GM21526 (cell line): ENCODE measurements around the gene GNB1L.

Experiments
- ATAC-seq: cut with Tn5 transposase; IDR thresholded peaks from one replicate; pipeline ENCODE4 v1.9.1; 2021; ENCODE audit warnings: moderate library complexity; ENCODE audit not compliant: unreplicated experiment, low FRiP score

GNB1L gene

DNA sequence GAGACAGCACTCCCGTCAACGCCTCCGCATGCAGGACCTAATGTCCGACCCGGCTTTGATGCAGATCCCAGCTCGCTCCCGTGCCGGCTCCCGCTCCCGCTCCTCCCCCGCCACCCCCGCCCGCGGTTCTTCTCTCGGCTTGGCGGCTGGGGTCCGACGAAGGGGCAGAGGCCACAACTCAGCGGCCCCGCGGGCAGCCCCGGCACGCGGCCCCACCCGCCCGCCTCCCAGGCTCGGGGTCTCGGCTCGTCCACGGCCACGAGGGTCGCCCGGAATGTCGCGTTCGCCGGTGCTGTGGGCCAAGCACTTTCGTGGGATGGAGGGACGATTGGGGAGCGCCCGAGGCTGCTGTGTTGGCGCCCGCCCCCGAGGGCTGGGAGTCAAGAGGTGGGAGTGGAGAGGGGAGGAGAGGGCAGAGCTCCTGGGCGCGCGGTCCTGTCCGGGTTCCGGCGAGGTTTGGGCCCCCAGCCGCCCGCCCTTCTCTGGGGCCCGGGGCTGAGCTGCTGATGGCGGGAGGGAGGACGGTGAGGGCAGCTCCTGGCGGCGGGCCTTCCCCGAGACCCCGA is 99.4 kb downstream of the GNB1L start:
- ATAC-seq: no peak

DNA sequence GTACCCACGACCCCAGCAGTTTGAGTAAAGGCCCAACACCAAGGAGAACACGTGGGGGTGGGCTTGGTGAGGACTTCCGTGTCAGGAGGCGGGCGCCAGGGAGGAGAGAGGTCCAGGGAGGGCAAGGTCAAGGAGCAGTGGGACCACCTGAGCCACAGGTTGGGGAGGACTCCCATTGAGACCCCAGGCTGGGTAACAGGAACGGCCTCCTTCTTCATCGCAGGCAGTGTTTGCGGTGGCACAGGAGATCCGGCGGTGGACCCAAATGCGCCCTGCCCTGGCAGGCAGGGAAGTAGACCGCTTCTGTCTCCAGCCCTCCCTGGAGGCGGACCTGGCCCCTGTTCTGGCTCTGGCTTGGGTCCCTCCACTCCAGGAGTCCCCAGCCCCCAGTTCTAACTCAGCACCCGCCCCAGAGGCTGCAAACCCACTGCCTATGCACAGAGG is 100.0 kb downstream of the GNB1L start:
- ATAC-seq: no peak

DNA sequence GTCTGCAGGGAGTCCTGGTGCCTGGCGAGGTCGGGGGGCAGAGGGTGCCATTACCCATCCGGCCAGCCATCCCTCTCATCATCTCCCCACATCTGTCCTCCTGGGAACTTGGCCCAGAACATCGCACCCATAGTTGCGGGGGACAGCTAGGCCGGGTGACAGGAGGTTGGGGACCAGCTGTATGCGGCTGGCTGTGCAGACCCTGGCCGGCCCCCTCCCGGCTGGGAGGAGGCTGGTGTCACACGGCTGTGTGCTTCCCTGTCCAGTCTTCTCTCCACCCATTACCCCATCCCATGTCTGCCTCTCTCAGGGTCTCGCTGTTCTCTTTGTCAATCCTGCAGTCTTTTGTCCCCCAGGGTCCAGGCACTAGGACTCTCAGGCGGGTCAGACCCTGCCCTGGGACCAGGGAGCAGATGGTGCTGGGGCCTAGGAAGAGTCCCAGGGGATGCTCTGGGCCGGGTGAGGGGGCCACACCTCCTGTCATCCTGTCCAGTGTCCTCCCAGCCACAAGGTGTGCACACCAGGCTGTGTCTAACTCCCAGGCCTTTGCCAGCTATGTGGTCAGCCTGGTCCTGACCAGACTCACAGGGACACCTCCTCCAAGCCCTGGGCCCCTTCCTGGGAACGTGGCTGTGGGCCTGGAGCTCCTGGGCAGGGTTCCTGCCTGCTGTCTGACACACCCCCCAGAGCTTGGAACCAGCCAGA is 100.5 kb downstream of the GNB1L start:
- no peak for ATAC-seq

DNA sequence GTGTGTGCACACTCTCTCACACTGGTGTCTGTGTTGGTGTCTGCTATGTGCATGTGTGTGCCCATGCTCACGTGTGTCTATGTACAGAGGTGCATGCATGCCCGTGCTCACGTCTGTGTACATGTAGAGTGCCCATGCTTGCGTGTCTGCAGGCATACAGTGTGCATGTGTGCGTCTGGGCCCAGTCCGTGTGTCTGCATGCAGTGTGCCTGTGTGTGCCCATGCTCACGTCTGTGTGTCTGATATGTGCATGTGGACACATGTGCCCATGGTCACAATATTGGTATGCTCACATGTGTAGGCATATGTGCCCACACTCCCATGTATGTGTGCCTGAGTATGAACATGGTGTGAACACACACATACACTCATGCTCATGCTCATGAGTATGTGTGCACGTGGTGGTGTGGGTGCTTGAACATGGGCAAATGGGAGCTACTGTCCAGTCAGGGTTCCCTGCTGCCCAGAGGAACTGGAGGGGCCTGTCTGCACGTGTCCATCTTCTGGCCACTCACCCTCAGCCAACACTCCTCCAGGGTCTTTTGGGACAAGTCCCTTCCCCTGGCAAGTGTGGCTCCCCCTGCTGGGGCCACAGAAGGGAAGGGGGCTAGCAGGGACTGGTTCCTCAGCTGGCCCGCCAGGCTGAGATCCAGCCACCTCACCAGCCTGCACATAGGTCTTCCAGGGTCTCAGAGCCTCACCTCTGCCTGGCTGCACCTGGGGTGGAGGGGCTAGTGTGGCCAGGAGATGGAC is 101.4 kb downstream of the GNB1L start:
- no peak for ATAC-seq

DNA sequence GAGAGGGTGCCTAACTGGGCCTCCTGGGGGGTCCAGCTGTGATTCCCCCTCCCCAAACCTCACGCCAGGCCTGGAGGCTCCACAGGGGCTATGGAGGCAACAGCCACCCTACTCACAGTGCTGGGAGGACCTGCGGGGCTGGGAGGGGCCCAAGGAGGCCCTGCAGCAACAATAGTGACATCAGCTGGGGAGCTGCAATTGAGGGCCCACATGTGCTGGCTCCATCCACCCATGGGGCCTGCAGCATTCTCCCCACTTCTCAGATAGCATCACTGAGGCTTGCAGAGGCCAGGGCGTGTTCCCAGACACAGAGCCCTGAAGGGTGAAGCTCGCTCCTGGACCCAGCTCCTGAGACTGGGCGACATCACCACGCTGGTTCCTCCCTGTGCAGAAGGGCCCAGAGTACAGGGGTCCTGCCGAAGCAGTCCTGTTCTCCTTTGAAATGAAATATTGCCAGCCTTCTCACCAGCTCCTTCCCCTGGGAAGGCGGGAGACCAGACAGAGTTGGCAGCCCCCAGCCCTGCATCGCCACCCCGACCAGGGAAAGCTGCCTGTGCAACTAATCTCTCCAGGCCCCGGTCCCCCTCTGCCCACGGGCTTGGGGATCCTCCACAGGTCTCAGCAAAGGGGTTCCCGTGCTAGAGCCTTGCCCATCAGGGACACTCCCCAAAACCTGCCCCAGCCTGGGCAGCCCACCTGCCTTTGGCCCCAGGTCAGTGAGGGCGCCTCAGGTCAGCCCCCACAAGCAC is 103.0 kb downstream of the GNB1L start:
- no peak for ATAC-seq

DNA sequence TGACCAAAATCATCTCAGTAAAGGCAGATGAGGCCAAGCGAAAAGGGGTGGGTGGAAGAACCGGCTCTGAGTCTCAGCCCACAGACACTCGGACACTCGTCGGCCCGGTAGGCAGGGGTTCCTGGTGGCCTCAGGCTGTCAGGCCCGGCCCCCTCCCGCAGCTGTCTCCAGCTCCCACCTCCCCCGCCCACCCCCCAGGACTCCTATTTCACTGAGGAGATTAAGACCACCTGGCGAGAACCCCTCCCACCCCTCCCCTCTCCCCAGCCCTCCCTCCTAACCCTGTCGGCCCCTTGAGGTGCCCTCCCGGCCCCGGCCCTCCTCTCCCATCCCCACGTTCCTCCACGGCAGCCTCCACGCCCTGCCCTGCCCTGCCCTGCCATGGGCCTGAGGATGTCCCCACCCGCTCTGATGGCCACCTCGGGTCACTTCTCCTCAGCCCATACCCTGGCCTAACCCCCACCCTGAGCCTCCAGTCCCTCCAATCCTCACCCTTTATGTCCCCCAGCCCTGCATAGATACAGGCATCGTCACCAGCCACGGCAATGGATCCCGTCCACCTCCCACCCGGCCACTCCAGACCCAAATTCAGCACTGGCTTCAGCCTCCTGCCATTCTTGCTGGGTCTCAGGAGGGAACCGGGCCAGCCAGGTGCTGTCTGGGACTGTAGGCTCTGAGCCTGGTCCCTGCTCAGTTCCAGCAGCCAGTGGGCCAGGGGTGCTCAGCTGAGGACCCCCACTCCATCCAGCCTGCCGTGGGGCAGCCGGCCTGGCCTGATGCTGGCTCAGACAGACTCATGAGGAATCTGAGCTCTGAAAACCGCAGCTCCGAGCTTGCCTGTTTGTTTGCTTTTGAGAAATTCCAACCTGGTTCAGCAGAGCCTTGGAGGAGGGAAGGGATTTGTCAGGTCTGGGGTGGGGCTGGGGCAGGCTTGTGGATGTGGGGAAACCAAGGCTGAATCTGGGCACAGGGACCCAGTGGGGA is 103.9 kb downstream of the GNB1L start:
- ATAC-seq: no peak

DNA sequence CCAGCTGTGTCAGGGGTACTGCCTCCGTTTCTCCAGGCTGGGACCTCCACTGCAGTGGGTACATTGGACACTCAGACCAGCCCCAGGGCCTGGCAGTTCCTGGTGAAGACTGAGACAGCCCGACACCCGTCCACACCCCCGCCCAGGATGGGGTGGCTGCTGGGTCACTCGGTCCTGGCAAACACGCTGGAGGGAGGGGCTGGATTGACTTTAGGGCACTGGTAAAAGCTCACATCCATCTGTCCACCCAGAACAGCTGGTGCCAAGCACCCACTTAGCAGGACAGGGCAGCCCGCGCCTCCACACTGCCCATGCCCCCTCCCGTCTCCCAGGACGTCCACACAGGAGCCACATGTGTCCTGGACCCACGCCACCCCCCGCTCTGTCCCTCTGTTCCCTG is 104.8 kb downstream of the GNB1L start:
- ATAC-seq: no peak

DNA sequence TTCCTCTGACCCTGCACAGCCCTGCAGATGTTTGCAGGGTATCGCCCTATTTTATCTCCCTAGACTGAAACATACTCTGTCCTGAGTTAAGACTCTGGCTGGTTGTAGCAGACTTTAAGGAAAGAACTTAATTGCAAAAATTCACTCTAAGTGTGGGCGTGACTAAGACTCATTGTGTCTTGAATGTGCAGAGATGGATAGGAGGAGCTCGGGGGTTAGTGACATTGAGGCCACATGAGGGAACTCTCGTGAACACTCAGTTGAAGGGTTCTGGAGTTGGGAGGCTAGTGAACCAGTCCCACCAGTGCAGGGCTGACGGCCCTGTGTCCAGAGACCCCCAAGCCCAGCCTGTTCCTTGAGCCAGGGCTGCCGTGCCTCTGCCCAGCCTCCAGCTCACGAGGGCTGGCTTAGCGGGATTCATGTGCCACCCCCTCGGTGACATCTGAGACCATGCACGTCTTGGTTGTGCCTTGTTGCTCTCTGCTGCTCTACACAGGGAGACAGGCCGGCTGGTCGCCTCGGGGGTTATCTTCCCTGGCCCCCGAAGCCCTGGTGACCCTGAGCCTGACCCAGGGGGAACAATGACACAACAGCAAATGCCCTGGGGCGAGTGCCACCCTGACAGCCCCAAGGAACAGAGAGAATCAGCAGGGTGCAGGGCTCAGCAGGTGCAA is 105.5 kb downstream of the GNB1L start:
- ATAC-seq: no peak

DNA sequence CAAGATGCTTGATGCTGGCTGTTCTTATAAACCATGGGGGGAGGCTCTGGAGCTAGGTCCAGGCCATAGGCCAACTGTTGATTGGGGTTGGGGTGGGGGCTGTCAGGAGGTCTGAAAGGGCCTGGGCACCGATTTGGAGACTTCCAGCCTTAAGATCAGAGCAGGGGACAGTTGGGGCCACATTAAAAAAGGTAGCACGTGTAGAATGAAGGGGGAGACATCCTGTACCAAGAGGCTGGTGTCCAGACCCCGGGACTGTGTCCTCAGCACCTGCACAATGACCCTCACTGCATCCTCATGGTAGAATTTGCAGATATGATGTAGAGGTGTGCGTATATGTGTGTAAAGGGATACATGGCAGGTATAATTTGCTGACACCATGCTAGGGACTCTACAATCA is 106.5 kb downstream of the GNB1L start:
- ATAC-seq: no peak

DNA sequence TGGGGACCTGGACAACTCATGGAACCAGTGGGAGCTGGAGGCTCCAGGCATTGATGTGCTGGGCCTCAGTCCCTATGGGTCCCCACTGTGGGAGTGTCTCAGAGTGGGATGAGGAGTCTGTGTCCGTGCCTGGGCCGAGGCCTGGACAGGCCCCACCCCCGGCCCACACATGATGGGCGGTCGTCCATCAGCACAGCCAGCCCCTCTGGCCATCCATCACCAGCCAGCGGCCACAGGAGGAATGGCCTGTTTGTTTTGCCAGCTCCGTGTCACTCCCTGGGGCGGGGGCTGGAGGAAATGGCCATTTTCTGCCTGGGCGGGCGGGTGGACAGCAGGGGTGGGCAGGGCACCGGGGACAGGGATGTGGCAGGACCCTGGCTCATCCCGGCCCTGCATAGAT is 107.1 kb downstream of the GNB1L start:
- no peak for ATAC-seq

DNA sequence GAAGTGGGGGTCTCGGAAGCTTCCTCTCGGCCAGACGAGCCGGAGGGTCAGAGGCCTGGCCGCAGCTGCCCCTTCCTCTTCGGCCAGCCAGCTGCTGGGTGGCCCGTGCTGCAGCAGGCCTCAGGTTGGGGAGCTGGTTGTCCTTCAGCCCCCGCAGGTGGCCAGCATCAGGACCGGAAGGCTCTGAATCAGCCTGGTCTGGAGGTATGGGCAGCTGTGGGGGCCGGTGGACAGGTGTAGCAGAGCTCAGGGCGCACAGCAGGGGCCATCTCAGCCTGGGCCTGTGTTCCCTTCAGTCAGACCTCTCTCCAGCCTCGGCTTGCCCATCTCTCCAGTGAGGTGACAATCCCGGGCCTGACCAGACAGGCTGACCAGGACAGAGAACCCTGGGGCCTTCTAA is 107.9 kb downstream of the GNB1L start:
- ATAC-seq: no peak

DNA sequence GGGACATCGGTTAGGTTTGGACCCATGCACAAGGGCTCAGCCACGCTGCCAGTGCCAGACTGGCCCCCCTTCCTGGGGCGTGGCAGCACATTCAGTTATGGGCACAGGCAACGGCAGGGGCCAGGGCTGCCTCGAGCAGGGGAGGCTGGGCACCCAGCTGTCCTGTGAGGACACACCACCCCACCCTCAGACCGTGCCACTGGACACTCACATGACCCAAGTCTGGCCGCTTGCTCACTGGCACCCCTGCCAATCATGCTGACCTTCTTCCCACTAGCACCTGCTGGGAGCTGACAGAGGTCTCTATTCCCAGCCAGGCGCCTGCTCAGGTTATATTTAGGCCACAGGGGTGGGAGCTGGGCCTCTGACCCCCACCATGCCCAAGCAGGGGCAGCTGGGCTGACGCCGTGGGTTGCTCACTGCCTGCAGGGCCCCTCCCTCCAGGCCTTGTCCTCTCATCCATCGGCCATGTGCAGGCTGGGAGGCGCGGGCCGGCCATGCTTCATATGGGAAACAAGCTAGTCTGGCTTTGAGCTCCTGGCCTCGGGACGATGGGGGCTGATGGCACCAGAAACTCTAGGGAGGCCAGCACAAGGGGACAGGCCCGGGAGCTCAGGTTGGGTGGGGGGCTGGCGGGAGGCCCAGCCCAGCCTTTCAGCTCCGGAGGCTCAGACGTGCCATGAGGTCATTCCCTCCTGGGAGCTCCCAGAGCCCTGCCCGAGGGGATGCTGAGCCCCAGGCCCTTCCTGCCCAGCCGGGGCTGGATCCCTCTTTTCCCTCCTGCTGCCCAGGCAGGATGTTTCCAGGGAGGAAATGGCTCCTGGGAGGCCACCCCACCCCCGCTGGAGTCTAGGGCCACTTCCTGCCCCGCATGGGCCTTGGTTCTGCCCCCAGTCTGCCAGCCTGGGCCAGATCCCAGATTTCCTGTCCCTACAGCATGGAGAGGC is 109.2 kb downstream of the GNB1L start:
- ATAC-seq: no peak

DNA sequence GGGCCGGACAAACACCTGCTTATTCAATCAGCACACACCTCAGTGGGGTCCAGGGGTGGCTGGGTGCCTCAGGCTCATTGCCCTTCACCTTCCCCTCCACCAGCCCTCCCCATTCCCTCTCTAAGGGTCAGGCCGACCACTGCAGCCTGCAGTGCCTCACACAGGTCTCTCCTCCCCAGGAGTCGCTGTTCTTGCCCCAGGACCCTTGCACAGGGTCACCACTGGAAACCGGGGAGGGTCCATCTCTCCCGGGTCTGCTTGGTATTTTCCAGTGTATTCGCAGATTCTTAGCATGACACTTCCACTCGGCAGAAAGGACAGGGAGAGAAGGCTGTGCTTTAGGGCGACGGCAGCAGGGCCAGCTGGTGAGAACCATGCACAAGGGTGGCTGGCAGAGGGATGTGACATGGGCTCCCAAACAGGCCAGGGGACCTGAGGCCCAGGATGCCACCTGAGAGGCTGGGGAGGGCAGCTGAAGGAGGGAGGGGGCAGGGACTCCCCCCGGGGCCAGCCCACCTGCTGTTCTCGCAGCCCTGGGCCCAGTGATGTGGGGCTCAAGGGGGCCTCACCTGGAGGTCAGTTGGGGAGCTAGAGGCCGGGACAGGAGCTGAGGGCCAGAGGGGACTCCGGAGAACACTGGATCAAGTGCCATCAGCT is 110.2 kb downstream of the GNB1L start:
- ATAC-seq: no peak

DNA sequence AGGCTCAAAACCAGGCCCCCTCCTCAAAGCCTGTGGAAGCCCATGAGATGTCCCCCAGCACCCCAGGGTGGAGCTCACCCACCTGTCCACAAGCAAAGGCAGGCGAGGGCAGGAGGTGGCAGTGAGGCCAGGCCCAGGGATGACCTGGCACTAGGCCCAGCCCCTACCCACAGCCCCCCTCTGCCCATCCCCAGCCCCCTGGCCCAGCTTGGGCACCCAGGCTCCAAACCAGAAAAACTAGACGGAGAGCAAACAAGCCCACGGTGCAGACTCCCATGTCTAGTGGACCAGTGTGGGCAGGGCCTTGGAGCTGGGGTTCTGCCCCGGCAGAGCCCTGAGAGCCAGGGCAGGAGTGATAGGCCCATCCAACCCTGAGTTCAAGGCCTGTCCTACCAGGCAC is 111.0 kb downstream of the GNB1L start:
- no peak for ATAC-seq

DNA sequence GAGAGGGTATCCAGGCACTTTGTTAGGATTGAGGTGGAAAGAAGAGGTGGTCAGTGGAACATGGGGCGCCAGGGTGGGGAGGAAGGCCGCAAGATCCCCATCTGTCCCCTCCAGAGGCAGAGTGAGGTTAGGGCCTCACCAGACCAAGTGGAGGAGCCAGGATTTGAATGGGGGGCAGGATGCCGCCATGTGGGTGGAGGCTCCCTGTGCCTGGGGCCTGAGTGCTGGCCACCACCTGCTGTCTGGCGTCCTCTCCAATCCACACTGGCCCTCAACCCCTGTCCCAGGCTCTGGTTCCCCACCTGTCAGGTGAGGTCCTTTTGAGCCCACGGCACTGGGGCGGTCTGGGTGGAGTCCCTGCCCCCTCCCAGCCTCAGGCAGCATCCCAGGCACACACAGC is 111.6 kb downstream of the GNB1L start:
- no peak for ATAC-seq

DNA sequence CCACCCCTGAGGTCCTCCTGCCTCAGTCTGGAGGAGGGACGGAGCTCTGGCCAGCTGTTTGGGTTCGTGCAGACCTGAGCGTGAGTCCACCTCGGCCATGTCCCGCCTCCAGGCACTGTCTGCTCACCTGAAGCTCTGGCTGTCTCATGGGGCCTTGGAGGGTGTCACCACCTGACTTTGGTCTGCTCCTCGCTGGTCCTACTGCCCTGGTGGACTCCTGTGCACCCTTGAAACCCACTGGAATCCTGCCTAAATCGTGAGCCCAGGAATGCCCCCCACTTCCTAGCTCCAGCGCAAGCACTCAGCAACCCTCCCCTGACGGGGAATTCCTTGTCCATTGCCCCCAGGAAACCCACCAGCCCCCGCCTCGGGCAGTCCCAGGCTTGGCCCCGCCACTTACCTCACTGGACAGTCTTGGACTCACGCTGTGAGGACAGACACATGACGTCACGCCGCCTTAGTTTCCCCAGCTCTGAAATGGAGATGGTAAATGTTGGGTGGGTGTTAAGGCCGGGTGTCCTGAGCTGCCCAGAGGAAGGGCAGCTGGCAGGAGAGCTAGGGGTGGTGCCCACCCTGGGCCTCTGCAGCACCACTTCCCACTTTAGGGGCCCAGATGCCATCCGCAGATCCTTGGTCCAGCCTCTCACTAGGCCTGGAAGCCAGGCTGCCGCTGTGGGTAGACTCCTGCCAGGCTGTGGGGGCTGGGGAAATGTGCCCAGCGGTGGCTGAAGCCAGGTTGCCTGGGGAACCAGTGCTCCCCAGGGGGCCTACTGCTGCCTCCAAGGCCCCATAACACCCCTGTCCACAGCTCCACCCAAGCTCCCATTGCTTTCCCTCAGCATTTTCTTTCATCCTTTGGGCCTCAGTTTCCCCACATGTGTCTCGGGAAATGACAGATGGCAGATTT is 112.3 kb downstream of the GNB1L start:
- ATAC-seq: no peak

DNA sequence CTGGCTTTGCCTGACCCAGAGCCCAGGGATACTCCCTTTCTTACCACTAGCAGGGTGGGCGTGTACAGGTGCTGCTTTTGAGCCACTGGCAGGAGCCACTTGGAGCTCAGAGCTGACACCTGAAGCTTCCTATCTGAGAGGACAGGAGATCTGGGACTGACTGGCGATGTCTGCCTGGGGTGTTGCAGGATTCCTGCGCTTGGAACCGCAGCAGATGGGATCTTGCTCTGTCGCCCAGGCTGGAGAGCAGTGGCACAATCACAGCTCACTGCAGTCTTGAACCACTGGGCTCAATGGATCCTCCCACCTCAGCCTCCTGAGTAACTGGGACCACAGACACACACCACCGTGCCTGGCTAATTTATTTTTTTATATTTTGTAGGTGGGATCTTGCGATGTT is 113.6 kb downstream of the GNB1L start:
- ATAC-seq: no peak
